Kidney (tissue), 14 donors: Measurements from ENCODE around the gene ATG10. TPM values are rescaled to one million over a fixed set of nuclear protein-coding genes. Genes with fewer than 3 reads are reported as not detected.

Experiments used
- DNase-seq, 5 donors: peaks; one replicate each; pipeline ENCODE4 v3.0.0-alpha.2; 2013 to 2020
- FAIRE-seq: peaks from 2 replicates; lab custom pipeline; 2012; peaks lifted over from hg19 to GRCh38; lab: Jason Lieb, UNC
- H3K27ac ChIP-seq, 2 donors: one replicate each; pipeline ENCODE4 v1.7.0; 2013; ENCODE audit warnings: low read depth in 2 of 2, low read length in 2 of 2, inconsistent platforms in 1 of 2
- H3K27me3 ChIP-seq: one replicate; pipeline ENCODE4 v1.7.1; 2013; ENCODE audit warnings: low read length, inconsistent platforms; ENCODE audit not compliant: control insufficient read depth, insufficient read depth
- H3K36me3 ChIP-seq, 3 donors: one replicate each; pipeline versions ENCODE4 v1.7.0 to v1.7.1; 2013; ENCODE audit warnings: low read length in 3 of 3, control low read depth in 1 of 3, inconsistent platforms in 1 of 3; ENCODE audit not compliant: insufficient read depth in 3 of 3, control insufficient read depth in 2 of 3
- H3K4me1 ChIP-seq, 3 donors: one replicate each; pipeline versions ENCODE4 v1.7.0 to v1.7.1; 2013; ENCODE audit warnings: low read length in 3 of 3, inconsistent platforms in 1 of 3, low read depth in 1 of 3; ENCODE audit not compliant: control insufficient read depth in 2 of 3, insufficient read depth in 2 of 3
- H3K4me3 ChIP-seq, 3 donors: one replicate each; pipeline versions ENCODE4 v1.7.0 to v1.8.1; 2013; ENCODE audit warnings: low read length in 3 of 3, control low read depth in 1 of 3, inconsistent platforms in 1 of 3
- H3K9ac ChIP-seq, 3 donors: one replicate each; pipeline versions ENCODE4 v1.7.0 to v1.7.1; 2013; ENCODE audit warnings: low read length in 3 of 3, control low read depth in 1 of 3, inconsistent platforms in 1 of 3
- H3K9me3 ChIP-seq, 3 donors: one replicate each; pipeline versions ENCODE4 v1.7.0 to v1.7.1; 2013; ENCODE audit warnings: low read length in 3 of 3, control low read depth in 1 of 3, inconsistent platforms in 1 of 3; ENCODE audit not compliant: control insufficient read depth in 2 of 3, insufficient read depth in 1 of 3
- intact Hi-C: fragments of 100-400 bp; cut with DNase I; formaldehyde crosslinking; loops from one replicate; pipeline ENCODE4 v1.11.1; 2022
- polyA plus RNA-seq: library from polyadenylated mRNA; stranded (reverse); fragments of 350-450 nt; fragmentation: Illumina TruSeq; extraction: RNeasy Lipid Tissue Mini Kit (QIAGEN cat#74804); gene quantifications from one replicate; pipeline ENCODE4 v1.2.3, GENCODE V29; 2014; ENCODE audit warnings: low read depth, low replicate concordance; ENCODE audit not compliant: insufficient read depth
- total RNA-seq: library from RNA; stranded (reverse); fragmentation: NEBNext Ultra II Directional; extraction: Animal tissue kit (Norgen Biotek cat#: 25700); gene quantifications from one replicate; pipeline ENCODE4 v1.2.1, GENCODE V29; 2021
- TF ChIP-seq, protein P1 (sequence below): IDR thresholded peaks from 3 replicates; pipeline ENCODE4 v1.5.1; 2012; ENCODE audit warnings: mild to moderate bottlenecking, moderate library complexity, borderline replicate concordance; ENCODE audit not compliant: insufficient read depth; ENCODE audit errors: extremely low read depth
- donor health status: control.
- donor health status: control.
- donor health status: control.
- donor health status: control.
- donor health status: control.
- donor health status: DM: yes; HTN: yes; CAD: no.
- donor health status: Normal renal cell carcinoma (clear cell type).

The ATG10 gene
- total and polyA plus RNA-seq, 2 donors from 2014 or later, result 8.6 to 8.7 TPM

DNA sequence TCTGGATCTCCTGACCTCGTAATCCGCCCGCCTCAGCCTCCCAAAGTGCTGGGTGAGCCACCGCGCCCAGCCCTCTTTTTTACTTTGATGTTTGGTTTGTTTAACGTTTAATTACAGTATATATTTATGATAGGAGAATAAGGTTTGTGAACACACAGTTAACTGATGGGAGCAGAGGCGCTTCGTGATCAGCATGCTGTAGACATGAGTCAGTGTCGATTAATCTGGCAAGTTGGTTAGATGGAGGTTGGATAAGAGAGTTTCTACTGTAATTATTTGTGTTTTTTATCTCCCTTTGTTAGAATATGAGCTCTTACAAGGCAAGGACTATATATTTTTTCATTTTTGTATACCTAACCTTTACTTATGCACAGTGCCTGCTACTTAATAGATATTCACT, 14.3 kb downstream of the ATG10 start:
- H3K27me3 ChIP-seq, result no peaks in the 10 kb centered on the region
- H3K4me3 ChIP-seq, result no peak overlapping the region
- no peaks in the 10 kb centered on the region for H3K36me3 ChIP-seq
- intact Hi-C loops, result no loop called here
- DNase-seq (no peak), FAIRE-seq (no peak)
- H3K9me3 ChIP-seq, result no peaks in the 10 kb centered on the region
- H3K4me1 ChIP-seq, result no peaks in the 10 kb centered on the region
- TF ChIP-seq, protein P1, sequence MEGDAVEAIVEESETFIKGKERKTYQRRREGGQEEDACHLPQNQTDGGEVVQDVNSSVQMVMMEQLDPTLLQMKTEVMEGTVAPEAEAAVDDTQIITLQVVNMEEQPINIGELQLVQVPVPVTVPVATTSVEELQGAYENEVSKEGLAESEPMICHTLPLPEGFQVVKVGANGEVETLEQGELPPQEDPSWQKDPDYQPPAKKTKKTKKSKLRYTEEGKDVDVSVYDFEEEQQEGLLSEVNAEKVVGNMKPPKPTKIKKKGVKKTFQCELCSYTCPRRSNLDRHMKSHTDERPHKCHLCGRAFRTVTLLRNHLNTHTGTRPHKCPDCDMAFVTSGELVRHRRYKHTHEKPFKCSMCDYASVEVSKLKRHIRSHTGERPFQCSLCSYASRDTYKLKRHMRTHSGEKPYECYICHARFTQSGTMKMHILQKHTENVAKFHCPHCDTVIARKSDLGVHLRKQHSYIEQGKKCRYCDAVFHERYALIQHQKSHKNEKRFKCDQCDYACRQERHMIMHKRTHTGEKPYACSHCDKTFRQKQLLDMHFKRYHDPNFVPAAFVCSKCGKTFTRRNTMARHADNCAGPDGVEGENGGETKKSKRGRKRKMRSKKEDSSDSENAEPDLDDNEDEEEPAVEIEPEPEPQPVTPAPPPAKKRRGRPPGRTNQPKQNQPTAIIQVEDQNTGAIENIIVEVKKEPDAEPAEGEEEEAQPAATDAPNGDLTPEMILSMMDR, result no peak
- H3K27ac ChIP-seq, result no peak overlapping the region
- H3K9ac ChIP-seq, result no peak overlapping the region

DNA sequence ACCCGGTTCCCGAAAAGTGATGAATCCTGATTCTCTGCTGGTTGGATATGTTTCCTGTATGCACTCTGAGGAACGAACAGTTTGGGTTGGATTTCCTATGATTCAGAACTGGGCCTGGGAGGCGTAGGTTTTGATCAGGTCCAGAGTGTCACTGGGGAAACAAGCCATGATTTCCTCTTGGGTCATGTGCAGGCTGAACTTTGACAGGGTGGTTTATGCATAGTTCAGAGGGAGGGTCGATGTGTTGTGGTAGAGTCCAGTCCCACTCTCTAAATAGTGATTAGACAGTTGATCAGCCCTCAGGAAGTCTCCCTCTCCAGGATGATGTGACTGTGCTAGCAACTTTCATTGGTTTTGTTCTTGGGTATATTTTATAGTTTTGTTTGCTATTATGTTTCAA, 17.4 kb downstream of the ATG10 start:
- Histone ChIP-seq H3K4me3 (no peak overlapping the region), H3K9me3 (no peaks in the 10 kb centered on the region), H3K27ac (no peak overlapping the region), H3K4me1 (no peaks in the 10 kb centered on the region), H3K9ac (no peak overlapping the region), H3K27me3 (no peaks in the 10 kb centered on the region), H3K36me3 (no peaks in the 10 kb centered on the region)
- FAIRE-seq (no peak), DNase-seq (no peak)
- TF ChIP-seq, protein P1, result no peak
- intact Hi-C loops, result no loop called here

DNA sequence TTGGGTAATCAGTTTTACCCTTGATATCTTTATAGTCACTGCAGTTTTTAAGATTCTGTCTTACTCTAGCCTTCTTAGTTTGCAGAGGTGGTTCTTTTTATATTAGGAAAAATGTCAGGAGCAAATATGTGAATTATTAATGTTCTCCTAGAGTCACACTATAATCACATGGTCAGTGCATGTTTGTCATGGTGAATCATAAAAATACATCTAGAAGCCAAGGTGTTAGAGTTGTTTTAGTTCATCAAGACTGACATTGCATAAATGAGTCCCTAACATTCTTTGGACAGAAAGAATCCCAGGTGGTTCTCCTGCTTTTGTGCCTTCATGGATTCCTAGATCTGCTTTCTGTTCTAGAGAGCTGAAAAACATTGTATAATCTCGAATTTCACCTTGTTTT, 22.9 kb downstream of the ATG10 start:
- intact Hi-C loops, result no loop called here

DNA sequence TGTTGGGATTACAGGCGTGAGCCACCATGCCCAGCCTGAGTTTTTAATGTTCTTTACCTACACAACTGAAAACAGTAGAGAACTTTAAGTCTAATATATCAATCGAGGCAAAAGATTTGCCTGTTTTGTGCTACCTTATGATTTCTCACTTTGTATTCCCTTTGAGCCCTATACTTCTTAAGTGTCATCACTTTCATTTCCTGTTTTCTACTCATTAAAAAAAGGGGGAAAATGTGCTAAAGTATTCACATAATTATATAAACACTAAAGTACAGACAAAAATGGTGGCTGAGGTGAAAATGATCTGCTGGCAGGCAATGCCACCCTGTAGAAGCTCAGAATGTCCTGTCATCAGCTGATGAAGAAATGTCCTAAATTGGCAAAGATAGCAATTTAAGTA, 23.6 kb downstream of the ATG10 start:
- H3K9me3 ChIP-seq, result peaks cover 0 to 4% (median 0%) of the 10 kb centered on the region in 3 donors
- intact Hi-C loops, result no loop called here
- FAIRE-seq, result no peak
- DNase-seq, result no peak
- H3K4me3 ChIP-seq, result no peak overlapping the region
- H3K4me1 ChIP-seq, result no peaks in the 10 kb centered on the region
- no peaks in the 10 kb centered on the region for H3K27me3 ChIP-seq
- peaks cover 0 to 5% (median 3%) of the 10 kb centered on the region in 3 donors for H3K36me3 ChIP-seq
- TF ChIP-seq, protein P1, result no peak
- H3K9ac ChIP-seq, result no peak overlapping the region
- H3K27ac ChIP-seq, result no peak overlapping the region

More for the DNA sequence above, 22.9 kb downstream of the ATG10 start:
- FAIRE-seq, result no peak
- H3K36me3 ChIP-seq, result peaks cover 0 to 5% (median 3%) of the 10 kb centered on the region in 3 donors
- H3K9me3 ChIP-seq, result peaks cover 0 to 4% (median 0%) of the 10 kb centered on the region in 3 donors
- H3K27ac ChIP-seq, result no peak overlapping the region
- DNase-seq, result no peak
- no peaks in the 10 kb centered on the region for H3K27me3 ChIP-seq
- no peak overlapping the region for H3K9ac ChIP-seq
- no peak overlapping the region for H3K4me3 ChIP-seq
- TF ChIP-seq, protein P1, result no peak
- no peaks in the 10 kb centered on the region for H3K4me1 ChIP-seq
